Ascending aorta (tissue), 2 donors: ENCODE results near the gene FRMD4A. TPM values are rescaled to one million over a fixed set of nuclear protein-coding genes. Genes with fewer than 3 reads are reported as not detected.

Experiments
- DNase-seq, 2 donors: peaks; one replicate each; pipeline ENCODE4 v3.0.0-alpha.2; 2019; ENCODE audit warnings: low spot score in 2 of 2
- H3K27ac ChIP-seq, 2 donors: fragments of 200-600 bp; sonication (generic); one replicate each; pipeline ENCODE4 v1.5.1; 2016 to 2017; ENCODE audit warnings: mild to moderate bottlenecking in 1 of 2
- H3K27me3 ChIP-seq: fragments of 200-600 bp; sonication (generic); one replicate; pipeline ENCODE4 v1.5.1; 2017
- H3K36me3 ChIP-seq, 2 donors: fragments of 200-600 bp; sonication (generic); one replicate each; pipeline ENCODE4 v1.5.1; 2016
- H3K4me1 ChIP-seq, 2 donors: fragments of 200-600 bp; sonication (generic); one replicate each; pipeline ENCODE4 v1.5.1; 2016 to 2017; ENCODE audit warnings: mild to moderate bottlenecking in 1 of 2
- H3K4me3 ChIP-seq, 2 donors: fragments of 200-600 bp; sonication (generic); one replicate each; pipeline ENCODE4 v1.5.1; 2016 to 2017; ENCODE audit warnings: mild to moderate bottlenecking in 1 of 2
- H3K9me3 ChIP-seq, 2 donors: fragments of 200-600 bp; sonication (generic); one replicate each; pipeline ENCODE4 v1.5.1; 2016
- intact Hi-C: fragments of 100-400 bp; cut with DNase I; formaldehyde crosslinking; loops from one replicate; pipeline ENCODE4 v1.15.1; 2023
- total RNA-seq: library from RNA; depleted of rRNA; stranded (reverse); fragments of >200 nt; gene quantifications from one replicate; pipeline ENCODE4 v1.1.0, GENCODE V29; 2016
- TF ChIP-seq, protein P1 (sequence below), 3 experiments: fragments of 200-600 bp in 2 of 3; fragments of 450-650 bp in 1 of 3; sonication (generic) in 2 of 3; IDR thresholded peaks; one replicate each; pipeline ENCODE4 v1.5.1; 2016 to 2019; ENCODE audit warnings: antibody characterized with exemption in 3 of 3, mild to moderate bottlenecking in 1 of 3, moderate library complexity in 1 of 3

The FRMD4A gene
- total RNA-seq, 1 donor from 2014 or later, result 108 TPM

DNA sequence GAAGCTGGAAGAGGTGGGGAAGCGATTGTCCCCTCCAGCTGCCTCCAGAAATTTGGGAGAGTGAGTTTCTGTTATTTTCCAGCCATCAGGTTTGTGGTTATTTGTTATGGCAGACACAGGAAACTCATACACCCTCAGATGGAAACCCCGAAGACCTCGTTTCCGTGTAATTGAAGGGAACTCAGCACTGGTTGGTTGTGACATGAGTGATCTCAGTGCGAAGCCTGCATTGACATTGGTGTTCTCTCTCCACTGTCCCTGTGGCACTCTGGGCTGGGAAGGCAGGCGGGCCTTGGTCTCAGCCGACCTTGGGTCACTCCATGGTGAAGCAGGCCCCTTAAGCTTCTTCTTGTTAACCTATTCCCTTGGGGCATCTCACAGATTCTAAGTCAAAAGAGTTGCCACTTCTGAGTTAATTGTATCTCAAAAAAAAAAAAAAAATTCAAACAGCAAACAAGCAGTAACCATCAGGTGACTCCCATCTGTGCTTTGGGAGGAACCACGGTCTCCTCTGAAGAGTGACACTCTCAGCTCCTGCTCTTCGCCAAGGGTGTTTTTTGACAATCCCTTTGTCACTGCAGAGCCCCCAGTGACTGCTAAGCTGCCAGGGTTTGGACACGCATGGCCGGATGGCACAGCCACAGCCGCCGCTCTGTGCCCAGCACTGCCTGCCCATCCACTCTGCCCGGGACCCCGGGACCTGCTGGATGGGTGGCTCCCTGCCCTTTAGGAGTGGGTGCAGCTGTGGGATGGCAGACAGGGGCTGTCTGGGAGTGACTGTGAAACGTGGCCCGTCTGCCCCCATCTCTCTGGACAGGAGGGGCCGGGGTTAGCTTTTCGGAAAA is 510.4 kb downstream of the FRMD4A start:
- Histone ChIP-seq H3K36me3 (no peaks in the 10 kb centered on the region), H3K9me3 (no peaks in the 10 kb centered on the region), H3K4me1 (peaks cover 0 to 7% of the 10 kb centered on the region in 2 donors), H3K27ac (no peak overlapping the region), H3K27me3 (no peaks in the 10 kb centered on the region), H3K4me3 (no peak overlapping the region)
- TF ChIP-seq, protein P1, sequence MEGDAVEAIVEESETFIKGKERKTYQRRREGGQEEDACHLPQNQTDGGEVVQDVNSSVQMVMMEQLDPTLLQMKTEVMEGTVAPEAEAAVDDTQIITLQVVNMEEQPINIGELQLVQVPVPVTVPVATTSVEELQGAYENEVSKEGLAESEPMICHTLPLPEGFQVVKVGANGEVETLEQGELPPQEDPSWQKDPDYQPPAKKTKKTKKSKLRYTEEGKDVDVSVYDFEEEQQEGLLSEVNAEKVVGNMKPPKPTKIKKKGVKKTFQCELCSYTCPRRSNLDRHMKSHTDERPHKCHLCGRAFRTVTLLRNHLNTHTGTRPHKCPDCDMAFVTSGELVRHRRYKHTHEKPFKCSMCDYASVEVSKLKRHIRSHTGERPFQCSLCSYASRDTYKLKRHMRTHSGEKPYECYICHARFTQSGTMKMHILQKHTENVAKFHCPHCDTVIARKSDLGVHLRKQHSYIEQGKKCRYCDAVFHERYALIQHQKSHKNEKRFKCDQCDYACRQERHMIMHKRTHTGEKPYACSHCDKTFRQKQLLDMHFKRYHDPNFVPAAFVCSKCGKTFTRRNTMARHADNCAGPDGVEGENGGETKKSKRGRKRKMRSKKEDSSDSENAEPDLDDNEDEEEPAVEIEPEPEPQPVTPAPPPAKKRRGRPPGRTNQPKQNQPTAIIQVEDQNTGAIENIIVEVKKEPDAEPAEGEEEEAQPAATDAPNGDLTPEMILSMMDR (IDR thresholded peaks at IDR 0.05), result no peak
- no peak for DNase-seq
- intact Hi-C loops, result no loop called here

DNA sequence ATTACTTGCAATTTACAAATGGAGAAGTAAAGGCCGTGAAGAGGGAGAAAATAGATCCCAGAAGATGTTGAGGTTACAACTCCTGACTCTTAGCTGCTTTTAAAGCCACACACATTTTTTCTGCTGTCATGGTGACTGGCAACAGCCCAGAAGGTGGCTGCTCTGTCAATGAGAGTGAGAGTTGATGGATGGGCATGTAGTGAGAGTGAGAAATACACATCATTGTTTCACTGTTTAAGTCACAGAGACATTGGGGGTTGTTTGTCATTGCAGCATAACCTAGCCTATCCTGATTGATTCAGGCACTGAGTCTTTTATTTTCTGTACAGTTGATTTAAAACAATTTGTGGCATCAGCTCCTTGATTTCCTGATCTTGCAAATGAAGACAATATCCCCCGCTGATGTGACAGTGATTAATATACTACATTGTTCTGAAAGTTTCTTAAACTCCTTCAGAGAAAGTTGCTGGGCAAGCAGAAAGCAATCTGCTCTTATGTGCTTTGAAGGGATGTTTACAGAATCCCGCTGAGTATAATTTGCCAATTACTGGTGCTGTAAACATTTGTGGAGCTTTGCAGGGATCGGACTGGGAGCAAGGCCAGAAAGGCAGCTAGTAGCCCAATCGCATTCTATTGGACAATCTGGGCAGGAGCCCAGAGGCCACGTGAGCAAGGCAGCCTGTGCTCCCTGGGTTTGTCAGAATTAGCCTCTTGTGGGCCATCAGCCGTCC is 514.4 kb downstream of the FRMD4A start:
- Histone ChIP-seq H3K4me1 (peaks cover 0 to 7% of the 10 kb centered on the region in 2 donors), H3K9me3 (no peaks in the 10 kb centered on the region), H3K36me3 (no peaks in the 10 kb centered on the region), H3K4me3 (no peak overlapping the region), H3K27me3 (no peaks in the 10 kb centered on the region), H3K27ac (peak overlapping the region; percentile 0 to 62)
- TF ChIP-seq, protein P1 (IDR thresholded peaks at IDR 0.05), result no peak
- intact Hi-C loops, result no loop called here
- DNase-seq, result no peak

DNA sequence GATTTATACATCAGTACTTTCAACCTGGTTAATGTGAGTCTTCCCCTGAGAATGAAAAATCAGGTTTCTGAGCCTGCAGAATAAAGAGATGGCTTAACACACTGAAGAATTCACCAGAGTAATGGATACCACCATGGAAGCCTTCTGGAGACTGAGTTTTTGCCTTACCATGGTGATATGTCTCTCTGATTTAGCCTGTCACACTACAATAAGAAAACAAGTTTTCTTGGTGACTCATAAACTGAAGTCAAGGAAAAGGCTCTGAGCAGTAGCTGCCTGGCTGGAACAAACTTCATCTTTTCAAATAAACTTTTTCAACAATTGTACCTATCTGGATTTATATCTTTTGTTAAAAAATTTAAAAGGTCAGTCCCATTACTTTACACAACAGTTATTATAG is 515.0 kb downstream of the FRMD4A start:
- intact Hi-C loops, result no loop called here
- no peak for DNase-seq
- peaks cover 0 to 7% of the 10 kb centered on the region in 2 donors for H3K4me1 ChIP-seq
- no peaks in the 10 kb centered on the region for H3K9me3 ChIP-seq
- peak overlapping the region in 1 of 2 donors; percentile 62 for H3K27ac ChIP-seq
- TF ChIP-seq, protein P1 (IDR thresholded peaks at IDR 0.05), result no peak
- H3K36me3 ChIP-seq, result no peaks in the 10 kb centered on the region
- H3K4me3 ChIP-seq, result no peak overlapping the region
- H3K27me3 ChIP-seq, result no peaks in the 10 kb centered on the region

DNA sequence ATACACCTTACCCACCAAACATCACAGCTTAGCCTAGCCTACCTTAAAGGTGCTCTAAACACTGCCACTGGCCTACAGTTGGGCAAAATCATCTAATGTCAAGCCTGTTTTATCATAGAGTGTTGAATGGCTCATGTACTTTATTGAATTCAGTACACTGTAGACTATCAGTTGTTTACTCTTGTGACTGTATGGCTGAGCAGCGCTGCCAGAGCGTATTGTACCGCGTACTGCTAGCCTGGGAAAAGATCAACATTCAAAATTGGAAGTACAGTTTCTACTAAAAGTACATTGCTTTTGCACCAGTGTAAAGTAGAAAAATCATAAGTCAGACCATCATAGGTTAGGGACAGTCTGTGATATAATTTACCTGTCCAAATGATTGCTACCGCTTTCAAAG is 517.2 kb downstream of the FRMD4A start:
- no peaks in the 10 kb centered on the region for H3K27me3 ChIP-seq
- no peaks in the 10 kb centered on the region for H3K9me3 ChIP-seq
- peaks cover 0 to 7% of the 10 kb centered on the region in 2 donors for H3K4me1 ChIP-seq
- DNase-seq, result no peak
- H3K4me3 ChIP-seq, result no peak overlapping the region
- H3K36me3 ChIP-seq, result no peaks in the 10 kb centered on the region
- H3K27ac ChIP-seq, result no peak overlapping the region
- intact Hi-C loops, result no loop called here
- TF ChIP-seq, protein P1 (IDR thresholded peaks at IDR 0.05), result no peak

DNA sequence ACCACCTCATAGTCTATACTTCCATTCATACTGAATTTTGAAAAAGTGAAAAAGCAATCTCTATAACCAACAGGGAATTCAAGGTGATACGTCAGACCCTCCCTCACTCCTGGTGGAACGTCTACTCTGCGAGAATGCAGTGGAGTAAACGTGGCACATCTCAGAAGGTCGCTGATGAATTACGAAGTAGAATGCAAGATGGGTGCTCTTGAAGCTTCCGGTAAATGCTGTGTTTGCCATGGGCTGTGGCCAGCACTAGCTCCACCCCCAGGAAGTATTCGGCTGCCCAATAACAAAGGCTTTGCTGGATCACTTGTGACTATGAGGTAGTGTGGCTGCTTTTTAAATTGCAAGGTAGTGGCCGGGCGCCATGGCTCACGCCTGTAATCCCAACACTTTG is 517.9 kb downstream of the FRMD4A start:
- H3K27ac ChIP-seq, result no peak overlapping the region
- H3K4me3 ChIP-seq, result no peak overlapping the region
- H3K4me1 ChIP-seq, result peaks cover 0 to 7% of the 10 kb centered on the region in 2 donors
- no peaks in the 10 kb centered on the region for H3K36me3 ChIP-seq
- no peaks in the 10 kb centered on the region for H3K9me3 ChIP-seq
- no peaks in the 10 kb centered on the region for H3K27me3 ChIP-seq
- intact Hi-C loops, result no loop called here
- TF ChIP-seq, protein P1 (IDR thresholded peaks at IDR 0.05), result no peak
- no peak for DNase-seq
